NCI-H82 treated with DMSO at 0.1 percent for 48 hours (cell line): Measurements from ENCODE around the gene FHIP1A.

Source experiments
- DNase-seq: peaks from one replicate; lab custom pipeline; 2025; ENCODE audit not compliant: unreplicated experiment; lab: John Stamatoyannopoulos, UW

Gene FHIP1A

GRCh38 chr4:151417766-151418376 lies 8.9 kb downstream of the FHIP1A start:
- no peak for DNase-seq

GRCh38 chr4:151418385-151418784 lies 9.4 kb downstream of the FHIP1A start:
- no peak for DNase-seq

- no peak for DNase-seq
Measured at GRCh38 chr4:151418856-151419255, 9.9 kb downstream of the FHIP1A start.

GRCh38 chr4:151420250-151420807 lies 11.4 kb downstream of the FHIP1A start:
- DNase-seq, result no peak

GRCh38 chr4:151422854-151423253 lies 13.9 kb downstream of the FHIP1A start:
- DNase-seq, result no peak

- no peak for DNase-seq
Measured at GRCh38 chr4:151426513-151426912, 17.5 kb downstream of the FHIP1A start.

- no peak for DNase-seq
Measured at GRCh38 chr4:151427266-151427665, 18.3 kb downstream of the FHIP1A start.

- DNase-seq, result no peak
Measured at GRCh38 chr4:151428346-151428745, 19.4 kb downstream of the FHIP1A start.

GRCh38 chr4:151429957-151430570 lies 21.1 kb downstream of the FHIP1A start:
- DNase-seq, result no peak

- DNase-seq, result no peak
Measured at GRCh38 chr4:151430740-151431457, 21.9 kb downstream of the FHIP1A start.

GRCh38 chr4:151431728-151432127 lies 22.8 kb downstream of the FHIP1A start:
- DNase-seq, result no peak

GRCh38 chr4:151432654-151433053 lies 23.7 kb downstream of the FHIP1A start:
- DNase-seq, result no peak

- no peak for DNase-seq
Measured at GRCh38 chr4:151434183-151434860, 25.3 kb downstream of the FHIP1A start.

- DNase-seq, result no peak
Measured at GRCh38 chr4:151436093-151436518, 27.1 kb downstream of the FHIP1A start.

GRCh38 chr4:151437505-151437904 lies 28.5 kb downstream of the FHIP1A start:
- no peak for DNase-seq

- no peak for DNase-seq
Measured at GRCh38 chr4:151438154-151438553, 29.2 kb downstream of the FHIP1A start.

- no peak for DNase-seq
Measured at GRCh38 chr4:151439320-151439719, 30.3 kb downstream of the FHIP1A start.

- DNase-seq, result no peak
Measured at GRCh38 chr4:151442002-151442401, 33.0 kb downstream of the FHIP1A start.

GRCh38 chr4:151443247-151443646 lies 34.3 kb downstream of the FHIP1A start:
- DNase-seq, result no peak

GRCh38 chr4:151443752-151444151 lies 34.8 kb downstream of the FHIP1A start:
- no peak for DNase-seq

GRCh38 chr4:151446208-151446607 lies 37.2 kb downstream of the FHIP1A start:
- DNase-seq, result no peak
